Thyroid gland (tissue), 4 donors: ENCODE measurements around the gene EML6. TPM values are rescaled to one million over a fixed set of nuclear protein-coding genes. Genes with fewer than 3 reads are reported as not detected.

Experiments
- DNase-seq, 2 donors: peaks; one replicate each; pipeline ENCODE4 v3.0.0-alpha.2; 2019
- H3K27ac ChIP-seq, 3 donors: fragments of 200-600 bp; sonication (generic); 1 replicate in 2 of 3; 2 replicates in 1 of 3; pipeline ENCODE4 v1.5.1; 2016 to 2019; ENCODE audit warnings: mild to moderate bottlenecking in 1 of 3, moderate library complexity in 1 of 3
- H3K27me3 ChIP-seq: fragments of 200-600 bp; sonication (generic); one replicate; pipeline ENCODE4 v1.5.1; 2019
- H3K36me3 ChIP-seq, 2 donors: fragments of 200-600 bp; sonication (generic); one replicate each; pipeline ENCODE4 v1.5.1; 2016 to 2019
- H3K4me1 ChIP-seq, 2 donors: fragments of 200-600 bp; sonication (generic); one replicate each; pipeline ENCODE4 v1.5.1; 2017 to 2019
- H3K4me3 ChIP-seq, 3 donors: fragments of 200-600 bp; sonication (generic); replicated peaks in 1 of 3; 1 replicate in 2 of 3; 2 replicates in 1 of 3; pipeline ENCODE4 v1.5.1; 2016; ENCODE audit warnings: mild to moderate bottlenecking in 1 of 3
- H3K9me3 ChIP-seq: fragments of 200-600 bp; sonication (generic); one replicate; pipeline ENCODE4 v1.5.1; 2017
- POLR2A ChIP-seq, 2 donors: fragments of 450-650 bp; IDR thresholded peaks; one replicate each; pipeline ENCODE4 v1.6.1; 2017; ENCODE audit warnings: antibody characterized with exemption in 2 of 2, mild to moderate bottlenecking in 2 of 2, moderate library complexity in 1 of 2
- WGBS, 2 donors: methylation state at CpG; one replicate each; pipeline ENCODE4 v1.1.5; 2017; 5-methylcytosine and 5-hydroxymethylcytosine counted together
- intact Hi-C: fragments of 100-400 bp; cut with DNase I; formaldehyde crosslinking; loops from one replicate; pipeline ENCODE4 v1.15.1; 2023
- total RNA-seq, 4 donors: library from RNA; depleted of rRNA; stranded (reverse); fragments of >200 nt; gene quantifications; one replicate each; pipeline ENCODE4 v1.2.3, GENCODE V29; 2016
- TF ChIP-seq, protein P1 (sequence below), 6 experiments: fragments of 200-600 bp in 3 of 6; fragments of 450-650 bp in 3 of 6; sonication (generic) in 3 of 6; IDR thresholded peaks; one replicate each; pipeline ENCODE4 v1.5.1; 2016 to 2019; ENCODE audit warnings: antibody characterized with exemption in 6 of 6, mild to moderate bottlenecking in 2 of 6, inconsistent platforms in 1 of 6, moderate library complexity in 1 of 6

Gene EML6
- total RNA-seq, 4 donors from 2014 or later = 5.6 to 24.8 (median 20.3) TPM

DNA sequence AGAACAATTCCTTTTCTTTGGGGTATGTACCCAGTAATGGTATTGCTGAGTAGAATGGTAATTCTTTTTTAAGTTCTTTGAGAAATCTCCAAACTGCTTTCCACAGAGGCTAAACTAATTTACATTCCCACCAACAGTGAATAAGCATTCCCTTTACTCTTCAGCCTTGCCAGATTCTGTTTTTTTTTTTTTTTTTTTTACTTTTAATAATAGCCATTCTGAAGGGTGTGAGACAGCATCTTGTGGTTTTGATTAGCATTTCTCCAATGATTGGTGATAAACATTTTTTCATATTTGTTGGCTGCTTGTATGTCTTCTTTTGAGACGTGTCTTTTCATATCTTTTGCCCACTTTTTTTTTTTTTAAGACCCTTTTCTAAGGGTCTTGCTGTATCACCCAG is 189.4 kb downstream of the EML6 start:
- TF ChIP-seq POLR2A (IDR thresholded peaks at IDR 0.05) = no peak
- TF ChIP-seq, protein P1, sequence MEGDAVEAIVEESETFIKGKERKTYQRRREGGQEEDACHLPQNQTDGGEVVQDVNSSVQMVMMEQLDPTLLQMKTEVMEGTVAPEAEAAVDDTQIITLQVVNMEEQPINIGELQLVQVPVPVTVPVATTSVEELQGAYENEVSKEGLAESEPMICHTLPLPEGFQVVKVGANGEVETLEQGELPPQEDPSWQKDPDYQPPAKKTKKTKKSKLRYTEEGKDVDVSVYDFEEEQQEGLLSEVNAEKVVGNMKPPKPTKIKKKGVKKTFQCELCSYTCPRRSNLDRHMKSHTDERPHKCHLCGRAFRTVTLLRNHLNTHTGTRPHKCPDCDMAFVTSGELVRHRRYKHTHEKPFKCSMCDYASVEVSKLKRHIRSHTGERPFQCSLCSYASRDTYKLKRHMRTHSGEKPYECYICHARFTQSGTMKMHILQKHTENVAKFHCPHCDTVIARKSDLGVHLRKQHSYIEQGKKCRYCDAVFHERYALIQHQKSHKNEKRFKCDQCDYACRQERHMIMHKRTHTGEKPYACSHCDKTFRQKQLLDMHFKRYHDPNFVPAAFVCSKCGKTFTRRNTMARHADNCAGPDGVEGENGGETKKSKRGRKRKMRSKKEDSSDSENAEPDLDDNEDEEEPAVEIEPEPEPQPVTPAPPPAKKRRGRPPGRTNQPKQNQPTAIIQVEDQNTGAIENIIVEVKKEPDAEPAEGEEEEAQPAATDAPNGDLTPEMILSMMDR (IDR thresholded peaks at IDR 0.05) = no peak
- WGBS, 2 donors = 89% methylated on average over 1 of the region's 1 CpG

DNA sequence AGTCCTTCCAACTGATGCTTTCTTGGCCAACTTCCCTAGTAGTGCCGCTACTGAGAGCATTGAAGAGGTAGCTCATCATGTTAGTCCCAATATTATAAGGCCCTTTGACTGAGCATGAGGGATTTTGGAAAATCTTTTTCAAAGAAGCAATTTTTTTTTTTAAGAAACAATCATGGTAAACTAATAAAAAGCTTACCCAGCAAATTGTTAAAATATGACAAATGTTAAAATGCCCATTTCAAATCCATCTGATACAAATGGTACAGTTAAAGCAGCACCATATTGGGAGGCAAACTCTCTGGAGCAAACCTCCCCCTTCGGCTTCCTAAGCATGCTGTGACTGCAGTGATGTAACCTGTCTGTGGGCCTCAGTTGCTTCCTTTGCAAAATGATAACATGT is 191.2 kb downstream of the EML6 start:
- no peak overlapping the region for H3K4me3 ChIP-seq
- TF ChIP-seq POLR2A (IDR thresholded peaks at IDR 0.05) = no peak
- TF ChIP-seq, protein P1 (IDR thresholded peaks at IDR 0.05) = no peak

More for the DNA sequence above, 189.4 kb downstream of the EML6 start:
- no peaks in the 10 kb centered on the region for H3K9me3 ChIP-seq
- H3K27me3 ChIP-seq = no peaks in the 10 kb centered on the region
- intact Hi-C loops = no loop called here
- no peaks in the 10 kb centered on the region for H3K4me1 ChIP-seq
- DNase-seq = no peak
- no peak overlapping the region for H3K4me3 ChIP-seq
- H3K27ac ChIP-seq = no peak overlapping the region
- H3K36me3 ChIP-seq = no peaks in the 10 kb centered on the region

DNA sequence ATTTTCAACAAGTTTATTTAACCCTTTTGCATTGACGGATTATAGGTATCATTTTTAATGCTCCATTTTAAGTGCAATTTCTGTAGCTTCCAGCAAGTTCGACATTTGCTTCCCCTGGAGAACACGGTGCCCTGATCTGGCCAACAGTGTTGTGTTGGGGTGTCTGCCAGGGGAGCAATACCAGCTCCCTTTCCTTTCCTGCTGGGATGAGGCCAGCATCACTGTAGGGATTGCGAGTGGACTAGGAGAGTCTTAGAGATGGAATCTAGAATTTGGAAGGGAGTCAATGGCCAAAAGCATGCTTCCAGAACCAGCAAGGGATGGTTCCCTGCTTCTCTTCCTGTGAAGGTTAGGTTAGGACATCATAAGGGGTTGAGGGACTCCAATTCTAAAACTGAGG is 191.6 kb downstream of the EML6 start:
- H3K27ac ChIP-seq = no peak overlapping the region
- no peaks in the 10 kb centered on the region for H3K36me3 ChIP-seq
- no peak for DNase-seq
- H3K27me3 ChIP-seq = no peaks in the 10 kb centered on the region
- 95 to 98% methylated on average over 4 of the region's 4 CpGs for WGBS, 2 donors
- H3K4me1 ChIP-seq = no peaks in the 10 kb centered on the region
- no peaks in the 10 kb centered on the region for H3K9me3 ChIP-seq
- intact Hi-C loops = no loop called here
- TF ChIP-seq, protein P1 (IDR thresholded peaks at IDR 0.05) = no peak
- TF ChIP-seq POLR2A (IDR thresholded peaks at IDR 0.05) = no peak
- no peak overlapping the region for H3K4me3 ChIP-seq

More for the DNA sequence above, 191.2 kb downstream of the EML6 start:
- H3K36me3 ChIP-seq = no peaks in the 10 kb centered on the region
- no peaks in the 10 kb centered on the region for H3K27me3 ChIP-seq
- no peak overlapping the region for H3K27ac ChIP-seq
- 96 to 98% methylated on average over 2 of the region's 2 CpGs for WGBS, 2 donors
- H3K9me3 ChIP-seq = no peaks in the 10 kb centered on the region
- no peaks in the 10 kb centered on the region for H3K4me1 ChIP-seq
- intact Hi-C loops = no loop called here
- no peak for DNase-seq

DNA sequence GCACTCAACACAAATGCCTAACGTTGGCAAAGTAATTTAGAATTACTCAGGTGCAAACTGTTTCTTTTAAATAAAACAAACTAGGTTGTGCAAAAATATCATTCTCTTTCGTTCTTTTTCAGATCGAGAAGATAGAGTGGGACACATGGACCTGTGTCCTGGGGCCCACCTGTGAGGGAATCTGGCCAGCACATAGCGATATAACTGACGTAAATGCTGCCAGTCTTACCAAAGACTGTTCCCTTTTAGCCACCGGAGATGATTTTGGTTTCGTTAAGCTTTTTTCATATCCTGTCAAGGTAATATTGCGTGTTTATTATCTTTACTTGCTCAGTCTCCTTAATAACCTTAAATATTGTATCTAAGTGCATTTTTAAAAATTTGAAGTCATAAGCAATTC is 193.2 kb downstream of the EML6 start:
- Histone ChIP-seq H3K4me1 (no peaks in the 10 kb centered on the region), H3K4me3 (no peak overlapping the region), H3K36me3 (no peaks in the 10 kb centered on the region), H3K27me3 (no peaks in the 10 kb centered on the region), H3K9me3 (no peaks in the 10 kb centered on the region), H3K27ac (no peak overlapping the region)
- WGBS, 2 donors = 90 to 91% methylated on average over 8 of the region's 8 CpGs
- no peak for DNase-seq
- intact Hi-C loops = no loop called here
- TF ChIP-seq, protein P1 (IDR thresholded peaks at IDR 0.05) = no peak
- no peak for TF ChIP-seq POLR2A (IDR thresholded peaks at IDR 0.05)

DNA sequence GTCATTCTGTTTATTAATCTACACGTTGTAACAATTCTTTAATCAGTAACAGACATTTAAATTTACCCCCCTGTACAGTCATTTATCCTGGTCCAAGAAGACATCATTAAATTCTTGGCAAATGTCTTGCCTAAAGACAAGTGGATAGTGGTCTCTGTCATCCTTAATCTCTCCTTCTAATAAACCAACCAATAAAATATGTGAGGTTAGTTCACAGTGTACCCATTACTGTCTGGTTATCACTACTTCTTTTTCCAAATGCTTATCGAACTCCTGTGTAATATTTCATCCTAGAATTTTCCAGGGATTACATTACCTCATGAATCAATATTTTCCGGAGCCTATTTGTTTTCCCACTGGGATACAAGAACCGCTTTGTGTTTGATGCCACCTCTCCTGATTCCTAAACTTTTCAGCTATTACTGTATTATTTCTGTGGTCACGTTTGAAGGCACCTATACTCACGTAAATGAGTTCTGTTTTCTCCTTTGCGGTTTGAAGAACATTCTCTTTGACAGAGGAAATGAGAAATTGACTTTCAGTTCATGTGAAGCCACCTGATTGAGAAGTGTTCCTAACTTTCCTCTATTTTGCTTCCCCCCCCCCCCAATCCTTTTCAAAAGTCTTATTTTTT is 195.3 kb downstream of the EML6 start:
- H3K27ac ChIP-seq = no peak overlapping the region
- TF ChIP-seq POLR2A (IDR thresholded peaks at IDR 0.05) = no peak
- TF ChIP-seq, protein P1 (IDR thresholded peaks at IDR 0.05) = no peak
- no peaks in the 10 kb centered on the region for H3K9me3 ChIP-seq
- H3K36me3 ChIP-seq = no peaks in the 10 kb centered on the region
- H3K4me3 ChIP-seq = no peak overlapping the region
- 88 to 91% methylated on average over 7 of the region's 7 CpGs for WGBS, 2 donors
- no peak for DNase-seq
- H3K4me1 ChIP-seq = no peaks in the 10 kb centered on the region
- intact Hi-C loops = no loop called here
- no peaks in the 10 kb centered on the region for H3K27me3 ChIP-seq
